GM18508 (cell line): Measurements from ENCODE around the gene TPH1.

ENCODE experiments used
- ATAC-seq: cut with Tn5 transposase; IDR thresholded peaks from one replicate; pipeline ENCODE4 v1.9.1; 2021; ENCODE audit warnings: moderate number of reproducible peaks; ENCODE audit not compliant: insufficient read depth, unreplicated experiment

Gene TPH1

DNA sequence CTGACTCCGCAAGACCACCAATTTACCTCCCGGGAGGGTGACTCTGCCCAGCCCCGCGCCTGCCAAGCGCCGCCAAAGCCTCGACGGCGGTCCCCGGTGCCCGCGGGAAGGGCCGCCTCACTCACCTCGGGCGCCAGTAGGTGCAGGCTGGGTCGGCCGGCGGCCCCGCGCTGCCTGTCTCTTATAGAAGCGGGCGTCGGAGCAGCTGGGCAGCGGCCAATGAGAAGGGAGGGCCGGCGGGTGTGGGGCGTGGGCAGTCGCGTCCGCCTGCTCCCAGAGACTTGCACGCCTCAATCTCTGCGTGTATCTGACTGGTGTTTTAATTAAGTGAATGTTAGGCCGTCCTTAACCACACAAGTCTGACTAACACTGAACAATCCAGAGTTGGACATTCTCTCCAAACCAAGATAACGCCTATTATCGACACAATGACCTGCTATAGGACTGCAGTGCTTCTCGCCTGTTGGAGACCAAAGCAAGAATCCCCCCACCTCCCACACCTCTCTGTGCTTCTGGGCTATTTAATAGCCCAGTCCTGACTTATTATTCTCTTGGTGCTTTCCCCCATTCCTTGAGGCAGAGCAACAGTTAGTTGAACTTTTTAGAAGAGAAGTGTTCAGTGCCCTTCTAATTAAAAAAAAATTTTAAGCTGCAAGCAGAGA, at the start of gene TPH1:
TPH1 (minus strand) TSS at position 154 of the 662 bp plus-strand sequence. CDS start 5,507 bp downstream, outside the sequence.
- no peak for ATAC-seq

DNA sequence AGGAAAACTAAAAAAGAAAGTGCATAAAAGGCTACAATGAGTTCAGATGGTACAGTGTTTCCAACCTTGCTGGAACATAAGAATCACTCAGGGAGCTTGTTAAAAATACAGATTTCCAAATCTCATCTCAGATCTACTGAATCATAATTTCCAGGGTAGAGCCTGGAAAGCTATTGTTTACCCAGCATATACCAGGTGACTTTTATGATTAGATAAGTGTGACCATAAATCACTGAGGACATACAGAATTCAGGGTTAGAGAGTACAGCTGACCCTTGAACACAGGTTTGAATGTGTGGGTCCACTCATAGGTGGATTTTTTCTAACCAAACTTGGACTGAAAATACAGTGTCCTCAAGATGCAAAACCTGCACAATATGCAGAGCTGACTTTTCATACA, 47.9 kb upstream of the TPH1 start:
- ATAC-seq = no peak

DNA sequence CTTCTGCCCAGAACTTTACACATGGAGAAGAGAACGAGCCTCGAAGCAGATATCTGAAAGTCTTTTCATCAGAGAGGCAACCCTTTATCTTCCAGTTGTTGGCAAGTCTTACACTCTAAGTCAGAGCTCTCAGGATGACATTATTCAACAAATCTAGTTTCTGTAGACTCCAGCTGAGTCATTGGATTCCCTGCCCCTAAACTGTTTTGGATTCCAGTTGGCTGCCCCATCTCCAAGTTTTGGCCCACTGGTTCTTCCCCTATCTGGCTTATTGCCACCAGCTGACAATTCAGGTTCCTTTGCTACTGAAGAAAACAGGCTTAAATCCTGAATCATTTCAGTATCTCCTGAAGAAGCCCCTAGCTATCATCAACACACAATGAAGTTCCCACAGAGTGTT, 45.7 kb upstream of the TPH1 start:
- ATAC-seq = no peak

DNA sequence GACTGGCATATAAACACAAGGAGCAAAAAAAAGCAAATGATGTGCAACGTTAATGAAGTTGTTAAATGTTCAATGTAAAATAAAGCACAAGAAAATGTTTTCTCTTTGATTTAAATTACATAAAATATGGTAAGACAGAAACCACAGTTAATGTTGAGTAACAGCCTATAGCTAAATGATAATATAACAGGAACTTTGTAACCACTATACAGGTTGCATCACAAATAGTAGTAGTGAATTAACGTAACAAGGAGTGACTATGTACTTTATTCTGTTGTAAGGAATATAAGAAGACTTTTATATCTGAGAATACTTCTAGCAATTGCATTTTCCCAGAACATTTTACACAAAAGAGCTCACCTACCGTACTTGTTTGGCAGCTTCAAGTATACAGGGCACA, 42.9 kb upstream of the TPH1 start:
- no peak for ATAC-seq

DNA sequence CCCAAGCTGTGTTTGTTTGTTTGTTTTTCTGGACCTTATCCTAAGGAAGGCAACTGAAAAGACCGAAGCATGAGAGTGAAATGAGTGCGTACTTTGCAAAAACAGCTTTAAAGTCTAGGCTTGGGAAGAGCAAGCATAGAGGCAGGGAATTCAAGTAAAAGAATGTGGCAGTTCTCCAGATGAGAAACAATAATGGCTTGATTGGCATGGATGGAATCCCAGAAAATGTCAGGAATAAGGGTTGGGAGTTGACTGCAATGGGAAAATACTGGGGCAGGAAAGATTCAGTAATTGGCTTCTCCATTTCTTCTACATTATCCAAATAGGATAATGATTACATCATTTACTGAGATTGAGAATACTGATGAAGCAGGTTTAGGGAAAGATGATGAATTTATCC, 42.3 kb upstream of the TPH1 start:
- ATAC-seq = no peak

DNA sequence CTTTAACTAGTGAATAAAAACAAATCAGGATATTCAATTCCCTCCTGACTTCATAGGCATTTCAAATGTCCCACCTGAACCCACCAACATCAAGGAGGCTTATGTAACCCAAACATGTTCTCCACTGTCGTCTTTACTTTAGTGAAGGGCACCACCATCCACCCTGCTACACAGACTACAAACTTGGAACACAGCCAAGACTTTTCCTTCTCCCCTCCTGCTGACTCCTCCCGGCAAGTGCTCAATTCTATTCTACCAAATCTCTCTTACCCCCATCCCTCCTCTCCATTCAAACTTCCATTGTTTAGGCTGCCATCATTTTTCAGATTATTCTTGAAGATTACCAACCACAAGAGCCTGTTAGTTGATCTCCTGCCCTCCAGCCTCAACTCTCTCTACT, 35.5 kb upstream of the TPH1 start:
- no peak for ATAC-seq

DNA sequence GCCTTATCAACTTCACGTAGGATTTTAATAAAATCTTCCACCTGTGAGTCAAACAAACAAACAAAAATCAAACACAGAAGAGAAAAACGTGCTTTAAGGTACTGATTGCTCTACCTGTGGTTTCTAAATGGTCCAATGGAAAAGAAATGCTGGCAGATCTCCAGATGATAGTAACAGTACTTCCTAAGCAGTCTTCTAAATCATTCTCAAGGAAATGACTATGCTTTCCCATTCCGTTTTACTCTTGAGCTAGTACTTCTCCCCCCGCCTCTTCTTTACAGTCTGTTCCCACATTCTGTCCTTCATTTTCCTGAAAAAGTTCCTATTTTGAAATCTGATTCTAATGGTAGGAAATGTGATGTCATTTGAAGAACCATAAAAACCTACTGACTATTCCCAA, 34.4 kb upstream of the TPH1 start:
- ATAC-seq = no peak

GRCh38 chr11:18078909-18079308, 32.8 kb upstream of the TPH1 start:
- ATAC-seq = no peak

- ATAC-seq = no peak
Observed at GRCh38 chr11:18075444-18075843, 29.4 kb upstream of the TPH1 start.

DNA sequence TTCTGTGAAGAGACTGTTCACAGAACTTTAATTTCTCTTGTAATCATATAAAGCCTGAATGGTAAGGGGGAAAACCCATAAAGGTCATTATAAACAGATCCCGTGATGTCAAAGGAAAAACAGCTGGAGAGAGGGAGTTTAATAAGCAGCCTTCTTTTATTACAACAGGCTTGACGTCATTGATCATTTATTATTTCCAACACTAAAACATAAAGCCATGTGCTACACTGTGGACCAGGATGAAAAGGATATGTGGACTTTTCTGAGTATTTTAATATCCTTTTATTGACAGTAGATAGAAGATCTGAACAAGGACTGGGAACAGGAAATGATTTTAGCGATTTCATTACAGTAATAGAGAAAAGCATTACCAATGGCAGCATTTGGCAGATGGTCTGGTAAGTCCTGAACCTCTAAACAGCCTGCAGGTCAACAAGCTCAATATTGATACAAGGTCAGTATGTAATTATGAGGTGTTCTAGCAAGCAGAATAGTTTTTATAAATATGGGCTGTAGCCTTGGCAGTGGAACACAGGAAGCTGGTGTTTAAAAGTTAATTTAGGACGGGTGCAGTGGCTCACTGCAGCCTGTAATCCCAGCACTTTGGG, 25.1 kb upstream of the TPH1 start:
- ATAC-seq = no peak

- no peak for ATAC-seq
Observed at GRCh38 chr11:18067372-18067771, 21.3 kb upstream of the TPH1 start.

DNA sequence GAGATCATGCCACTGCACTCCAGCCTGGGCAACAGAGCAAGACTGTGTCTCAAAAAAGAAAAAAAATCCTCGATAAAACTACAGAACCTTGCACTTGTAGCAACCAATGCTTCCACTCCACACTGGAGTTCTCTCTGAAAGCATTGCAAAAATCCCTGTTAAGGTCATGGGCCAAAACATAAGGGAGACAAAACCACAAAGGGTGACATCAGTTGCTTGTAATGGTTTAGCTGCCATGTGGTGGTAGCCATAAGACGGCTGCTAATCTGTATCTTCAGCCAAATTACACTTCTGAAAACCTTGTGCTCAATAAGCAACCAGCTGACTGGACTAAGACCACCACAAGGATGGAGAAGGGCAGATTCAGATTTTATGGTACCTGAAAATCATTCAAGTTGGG, 20.6 kb upstream of the TPH1 start:
- no peak for ATAC-seq

- ATAC-seq = no peak
Observed at GRCh38 chr11:18065572-18065971, 19.5 kb upstream of the TPH1 start.

GRCh38 chr11:18064450-18065054, 18.5 kb upstream of the TPH1 start:
- ATAC-seq = no peak

DNA sequence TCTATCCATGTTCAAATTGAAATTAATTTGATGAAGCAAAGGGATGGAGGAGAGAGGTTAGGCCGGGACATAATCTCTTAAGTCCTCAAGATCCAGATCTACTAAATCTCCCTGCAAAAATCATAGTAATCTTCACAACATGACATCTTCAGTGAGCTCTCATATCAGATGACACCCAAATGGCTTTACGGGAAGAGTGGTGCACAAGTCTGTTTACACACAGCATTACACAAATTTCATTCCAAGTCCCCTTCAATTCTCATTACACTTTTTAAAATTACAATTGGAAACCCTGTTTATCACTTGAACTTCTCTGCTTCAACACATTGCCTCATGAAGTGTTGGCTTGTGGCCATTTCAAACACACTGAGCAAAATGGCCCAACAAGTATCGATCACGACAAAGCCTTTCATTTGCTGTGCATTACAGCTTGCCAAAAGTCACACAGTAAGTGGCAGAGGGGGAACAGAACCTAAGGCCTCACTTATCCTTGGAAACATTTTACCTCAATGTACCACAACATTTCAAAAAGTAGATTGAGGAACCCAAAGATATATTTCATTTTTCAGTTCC, 17.9 kb upstream of the TPH1 start:
- no peak for ATAC-seq

DNA sequence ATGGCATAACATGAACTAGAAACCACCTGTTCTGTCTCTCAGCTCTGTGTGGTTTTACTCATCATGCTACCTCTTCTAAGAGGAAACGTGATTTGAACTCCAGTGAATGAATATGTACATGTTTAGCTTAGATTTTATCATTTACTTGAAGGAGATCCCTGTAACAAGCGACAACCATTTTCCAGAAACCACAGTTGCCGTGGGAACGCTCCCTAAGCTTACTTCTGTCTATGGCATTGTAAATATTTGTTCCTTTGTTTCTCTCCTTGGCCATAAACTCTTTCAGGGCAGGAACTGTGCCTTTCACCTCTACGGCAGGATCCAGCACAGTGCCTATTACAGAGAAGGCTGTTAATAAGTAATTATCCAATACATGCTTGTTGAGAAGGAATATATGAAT, 17.1 kb upstream of the TPH1 start:
- no peak for ATAC-seq

DNA sequence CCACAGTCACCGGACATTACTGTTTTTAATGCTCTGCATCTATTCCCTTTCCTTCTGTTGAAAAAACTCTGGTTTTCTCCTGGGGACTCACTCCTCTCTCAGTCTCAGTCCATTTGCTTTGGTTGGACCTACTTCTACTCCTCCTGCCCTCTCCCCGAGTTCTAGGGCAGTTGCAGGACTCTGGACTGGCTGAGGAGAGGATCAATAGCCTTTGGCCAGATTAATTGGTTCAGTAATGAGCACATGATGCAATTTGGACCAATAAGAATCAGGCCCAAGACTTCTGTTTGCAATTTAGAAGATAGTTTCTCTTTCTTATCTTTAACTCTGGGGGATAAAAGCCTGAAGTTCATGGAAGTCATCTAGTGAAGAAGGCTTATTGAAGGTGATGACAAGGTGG, 15.3 kb upstream of the TPH1 start:
- no peak for ATAC-seq

- ATAC-seq = no peak
Observed at GRCh38 chr11:18056561-18057181, 10.6 kb upstream of the TPH1 start.

- ATAC-seq = no peak
Observed at GRCh38 chr11:18054511-18055103, 8.5 kb upstream of the TPH1 start.

GRCh38 chr11:18050848-18051247, 4.8 kb upstream of the TPH1 start:
- no peak for ATAC-seq

- no peak for ATAC-seq
Observed at GRCh38 chr11:18036456-18036855, 9.6 kb downstream of the TPH1 start.
